ENCODE results near the gene SNUPN.

GRCh38 chr15:75561888-75562287, 63.6 kb downstream of the SNUPN start:
- TF ChIP-seq EP300 (IDR thresholded peaks at IDR 0.05; ENCODE audit: borderline replicate concordance) (no peak), USF1 (IDR thresholded peaks at IDR 0.05) (no peak), TEAD4 (IDR thresholded peaks at IDR 0.05) (no peak), REST (IDR thresholded peaks at IDR 0.05; ENCODE audit: low read depth) (no peak), CREB1 (IDR thresholded peaks at IDR 0.05; ENCODE audit: low read depth) (no peak), TCF12 (IDR thresholded peaks at IDR 0.05; ENCODE audit: low read depth) (no peak), YY1 (IDR thresholded peaks at IDR 0.05; ENCODE audit: low read depth) (no peak), CEBPB (IDR thresholded peaks at IDR 0.05) (no peak), EGR1 (IDR thresholded peaks at IDR 0.05) (no peak), MAX (IDR thresholded peaks at IDR 0.05) (no peak), TAF1 (IDR thresholded peaks at IDR 0.05; ENCODE audit: low read depth) (no peak), NFIC (IDR thresholded peaks at IDR 0.05) (no peak), ZBTB7A (IDR thresholded peaks at IDR 0.05; ENCODE audit: low read depth) (no peak), RAD21 (IDR thresholded peaks at IDR 0.05; ENCODE audit: low read depth) (no peak)
